Subcutaneous adipose tissue (tissue), 4 donors: ENCODE data around the gene RADIL. TPM values are rescaled to one million over a fixed set of nuclear protein-coding genes. Genes with fewer than 3 reads are reported as not detected.

Source experiments
- CTCF ChIP-seq: fragments of 450-650 bp; IDR thresholded peaks from one replicate; pipeline ENCODE4 v1.5.1; 2016; ENCODE audit warnings: low read depth, mild to moderate bottlenecking, control low read depth, antibody characterized with exemption, moderate library complexity
- total RNA-seq, 4 donors: library from RNA; depleted of rRNA; stranded (reverse); fragments of >200 nt; gene quantifications; one replicate each; pipeline ENCODE4 v1.1.0, GENCODE V29; 2016

Gene RADIL
- total RNA-seq, 4 donors from 2014 or later, result 5.4 to 7.7 (median 6.3) TPM

- TF ChIP-seq CTCF, result no peak
Observed at GRCh38 chr7:4906682-4907081, 23.2 kb upstream of the RADIL start.

- no peak for TF ChIP-seq CTCF
Observed at GRCh38 chr7:4905171-4905570, 21.7 kb upstream of the RADIL start.

- TF ChIP-seq CTCF, result no peak
Observed at GRCh38 chr7:4904346-4904745, 20.8 kb upstream of the RADIL start.

- TF ChIP-seq CTCF, result no peak
Observed at GRCh38 chr7:4895766-4896165, 12.2 kb upstream of the RADIL start.

- TF ChIP-seq CTCF, result no peak
Observed at GRCh38 chr7:4894482-4894881, 11.0 kb upstream of the RADIL start.

- TF ChIP-seq CTCF, result no peak
Observed at GRCh38 chr7:4893929-4894475, 10.5 kb upstream of the RADIL start.

GRCh38 chr7:4889682-4890081, 6.2 kb upstream of the RADIL start:
- TF ChIP-seq CTCF, result no peak
